Measurements from ENCODE around the gene CARD9.

- no peak for TF ChIP-seq CTCF (IDR thresholded peaks at IDR 0.05 in 8 of 11, conservative IDR thresholded peaks at IDR 0.05 in 3 of 11)
- no peak for TF ChIP-seq POLR2A (IDR thresholded peaks at IDR 0.05)
Measured at GRCh38 chr9:136318111-136318775, 55.2 kb downstream of the CARD9 start.
